T-cell (primary cell): ENCODE data around the gene GRM8. TPM values are rescaled to one million over a fixed set of nuclear protein-coding genes. Genes with fewer than 3 reads are reported as not detected.
"Not testable (repeated sequence)": the region's sequence is repeated elsewhere in the genome, so short reads cannot be mapped to it uniquely, and the experiment has no call there.

ENCODE experiments used
- ATAC-seq, 4 experiments: fragments of 200-7000 bp in 3 of 4; fragments of 150-1000 bp in 1 of 4; cut with Tn5 transposase; replicated peaks in 1 of 4; 1 replicate in 3 of 4; 2 replicates in 1 of 4; pipeline ENCODE4 v1.10.0; 2021; ENCODE audit warnings: moderate library complexity in 3 of 4, mild to moderate bottlenecking in 2 of 4, moderate number of reproducible peaks in 1 of 4
- CTCF ChIA-PET, 2 donors: fragments of 300-600 bp; sonication (Branson Sonifier 250); formaldehyde crosslinking; loops; one replicate each; lab custom pipeline; 2022; ENCODE audit warnings: antibody characterized with exemption in 2 of 2; lab: Charles Lee
- POLR2A ChIA-PET, 2 donors: fragments of 300-600 bp; sonication (Branson Sonifier 250); formaldehyde crosslinking; loops; one replicate each; lab custom pipeline; 2022; ENCODE audit warnings: antibody characterized with exemption in 2 of 2; lab: Charles Lee
- DNase-seq, 35 experiments: peaks; one replicate each; pipeline versions ENCODE4 v3.0.0 to v3.0.0-alpha.2; 2013 to 2023
- H3K27ac ChIP-seq: one replicate; pipeline ENCODE4 v1.5.1; 2013; ENCODE audit warnings: low read length
- H3K27me3 ChIP-seq, 2 experiments: replicated peaks in 1 of 2; 1 replicate in 1 of 2; 2 replicates in 1 of 2; pipeline versions ENCODE4 v1.6.1 to v1.7.0; 2013; ENCODE audit warnings: low read length in 1 of 2, mixed read lengths in 1 of 2; ENCODE audit not compliant: control insufficient read depth in 2 of 2, insufficient read depth in 2 of 2; ENCODE audit errors: extremely low read depth in 1 of 2
- H3K36me3 ChIP-seq, 2 donors: 1 replicate in 1 of 2; 2 replicates in 1 of 2; pipeline versions ENCODE4 v1.6.1 to v1.7.0; 2013; ENCODE audit warnings: low read length in 1 of 2; ENCODE audit not compliant: control insufficient read depth in 2 of 2, insufficient read depth in 1 of 2; ENCODE audit errors: extremely low read depth in 1 of 2
- H3K4me1 ChIP-seq, 2 experiments: 1 replicate in 1 of 2; 2 replicates in 1 of 2; pipeline versions ENCODE4 v1.6.1 to v1.7.0; 2013; ENCODE audit warnings: low read length in 2 of 2, mixed read lengths in 1 of 2; ENCODE audit not compliant: insufficient read depth in 2 of 2, control insufficient read depth in 1 of 2; ENCODE audit errors: extremely low read depth in 1 of 2
- H3K4me3 ChIP-seq, 2 donors: 1 replicate in 1 of 2; 2 replicates in 1 of 2; pipeline versions ENCODE4 v1.5.1 to v1.7.0; 2013; ENCODE audit warnings: mild to moderate bottlenecking in 2 of 2, low read length in 1 of 2, moderate library complexity in 1 of 2; ENCODE audit not compliant: control insufficient read depth in 1 of 2; ENCODE audit errors: extremely low read depth in 1 of 2
- H3K9me3 ChIP-seq: 2 replicates; pipeline ENCODE4 v1.7.0; 2013
- H3K27ac Mint-ChIP-seq, 2 donors: one replicate each; pipeline ENCODE4 v1.8.0; 2020 to 2021; ENCODE audit warnings: mild to moderate bottlenecking in 2 of 2, mixed read lengths in 2 of 2
- H3K27me3 Mint-ChIP-seq, 2 donors: one replicate each; pipeline ENCODE4 v1.8.0; 2021 to 2022; ENCODE audit warnings: mixed read lengths in 2 of 2
- H3K36me3 Mint-ChIP-seq: one replicate; pipeline ENCODE4 v1.8.0; 2021; ENCODE audit warnings: mixed read lengths
- H3K4me1 Mint-ChIP-seq, 3 donors: one replicate each; pipeline ENCODE4 v1.8.0; 2020 to 2022; ENCODE audit warnings: mixed read lengths in 3 of 3, mild to moderate bottlenecking in 1 of 3
- H3K4me3 Mint-ChIP-seq, 3 donors: one replicate each; pipeline ENCODE4 v1.8.0; 2020 to 2022; ENCODE audit warnings: mild to moderate bottlenecking in 3 of 3, mixed read lengths in 3 of 3, moderate library complexity in 3 of 3
- H3K9me3 Mint-ChIP-seq, 3 donors: one replicate each; pipeline ENCODE4 v1.8.0; 2020 to 2022; ENCODE audit warnings: mixed read lengths in 3 of 3
- WGBS: methylation state at CpG from one replicate; pipeline ENCODE4 v1.1.5; 2013; ENCODE audit warnings: missing lambda C conversion rate; ENCODE audit not compliant: insufficient coverage; 5-methylcytosine and 5-hydroxymethylcytosine counted together
- total RNA-seq, 35 experiments: library from RNA in 6 of 35; stranded (reverse) in 6 of 35; fragments of 120-200 nt in 1 of 35; gene quantifications; one replicate each; pipeline versions ENCODE4 v1.2.1 to v1.2.4 and lab custom pipeline; 2013 to 2026

The GRM8 gene
- total RNA-seq, 5 donors from 2014 or later (not counting 1 experiment from before 2014, with no cell fraction given) = not detected

GRCh38 chr7:126831241-126831640, 421.5 kb downstream of the GRM8 start:
- POLR2A ChIA-PET, CTCF ChIA-PET, ATAC-seq, H3K36me3 Mint-ChIP-seq, H3K4me1 ChIP-seq, H3K9me3 Mint-ChIP-seq, H3K36me3 ChIP-seq, H3K4me1 Mint-ChIP-seq, H3K9me3 ChIP-seq, H3K27ac ChIP-seq, H3K27ac Mint-ChIP-seq, H3K4me3 ChIP-seq, DNase-seq, H3K27me3 Mint-ChIP-seq, H3K4me3 Mint-ChIP-seq, H3K27me3 ChIP-seq: not testable (repeated sequence)
- 79% methylated on average over 5 of the region's 9 CpGs for WGBS

- DNase-seq (no peak), ATAC-seq (no peak)
- H3K9me3 ChIP-seq = no peaks in the 10 kb centered on the region
- Mint-ChIP-seq H3K4me1 (no peaks in the 10 kb centered on the region), H3K9me3 (peaks cover 0 to 4% (median 2%) of the 10 kb centered on the region in 3 donors), H3K4me3 (no peak overlapping the region), H3K27me3 (no peaks in the 10 kb centered on the region), H3K36me3 (no peaks in the 10 kb centered on the region), H3K27ac (no peak overlapping the region)
- CTCF ChIA-PET = no interaction called here
- H3K27me3 ChIP-seq = no peaks in the 10 kb centered on the region
- no peak overlapping the region for H3K4me3 ChIP-seq
- H3K27ac ChIP-seq = no peak overlapping the region
- no peaks in the 10 kb centered on the region for H3K36me3 ChIP-seq
- 81% methylated on average over 3 of the region's 3 CpGs for WGBS
- POLR2A ChIA-PET = no interaction called here
- H3K4me1 ChIP-seq = no peaks in the 10 kb centered on the region
Measured at GRCh38 chr7:126820925-126821324, 431.8 kb downstream of the GRM8 start.

DNA sequence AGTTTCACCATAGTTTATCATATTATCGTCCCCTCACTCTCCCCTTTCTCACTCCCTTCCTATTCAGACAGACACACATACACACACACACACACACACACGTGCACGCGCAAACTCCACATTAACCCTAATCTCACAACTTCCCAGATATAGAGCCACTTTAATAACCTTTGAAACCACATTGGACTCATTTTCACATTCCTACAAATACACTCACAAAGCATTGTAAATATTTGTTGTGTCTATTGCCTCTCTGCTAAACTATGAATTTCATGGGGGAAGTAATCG, 433.6 kb downstream of the GRM8 start:
- ATAC-seq (no peak), DNase-seq (no peak)
- Mint-ChIP-seq H3K27me3 (peaks cover 0 to under 1% of the 10 kb centered on the region in 2 donors), H3K36me3 (no peaks in the 10 kb centered on the region), H3K4me3 (no peak overlapping the region), H3K4me1 (no peaks in the 10 kb centered on the region), H3K27ac (no peak overlapping the region), H3K9me3 (peaks cover 0 to 4% (median 0%) of the 10 kb centered on the region in 3 donors)
- WGBS = 53% methylated on average over 2 of the region's 5 CpGs
- H3K36me3 ChIP-seq = no peaks in the 10 kb centered on the region
- H3K27ac ChIP-seq = no peak overlapping the region
- H3K27me3 ChIP-seq = no peaks in the 10 kb centered on the region
- POLR2A ChIA-PET = no interaction called here
- no peak overlapping the region for H3K4me3 ChIP-seq
- CTCF ChIA-PET = no interaction called here
- H3K4me1 ChIP-seq = no peaks in the 10 kb centered on the region
- H3K9me3 ChIP-seq = no peaks in the 10 kb centered on the region

DNA sequence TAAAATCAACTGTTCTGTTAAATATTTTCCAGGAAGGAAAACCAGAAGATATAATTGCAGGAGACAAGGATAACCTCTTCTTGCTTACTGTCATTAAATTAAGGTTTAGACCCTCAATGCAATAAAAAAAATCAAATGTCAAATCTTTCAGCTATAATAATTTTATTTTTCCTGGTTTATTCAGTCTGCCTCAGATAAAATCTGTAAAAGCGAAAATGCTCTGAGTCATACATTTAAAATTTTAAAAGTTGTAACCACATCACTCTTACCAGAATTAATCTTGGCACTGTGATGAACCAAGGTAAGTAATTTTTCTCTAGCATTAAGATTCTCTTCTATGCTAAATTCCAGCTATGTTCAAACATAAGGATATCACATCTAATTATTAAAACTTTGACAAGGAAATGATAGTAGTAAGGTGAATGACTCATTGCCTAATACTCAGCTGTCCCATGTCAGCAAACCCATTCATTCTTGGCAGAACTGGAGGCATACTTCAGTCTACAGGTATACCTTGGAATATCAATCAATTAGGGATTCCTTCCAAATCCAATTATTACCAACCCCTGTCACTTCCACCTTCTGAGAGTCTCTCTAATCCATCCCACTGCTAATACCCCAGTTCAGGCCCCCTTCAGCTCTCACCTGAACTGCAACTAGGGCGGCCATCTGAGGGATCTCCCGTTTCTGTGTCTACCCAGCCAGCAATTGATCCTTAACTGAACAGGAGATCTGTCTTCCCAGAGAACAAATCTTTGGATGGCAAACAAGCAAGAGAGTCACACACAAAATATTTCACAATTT, 434.1 kb downstream of the GRM8 start:
- DNase-seq (no peak), ATAC-seq (no peak)
- no peaks in the 10 kb centered on the region for H3K9me3 ChIP-seq
- WGBS = 61% methylated on average over 2 of the region's 3 CpGs
- H3K27me3 Mint-ChIP-seq = peaks cover 0 to 3% of the 10 kb centered on the region in 2 donors
- no peak overlapping the region for H3K4me3 ChIP-seq
- no peaks in the 10 kb centered on the region for H3K36me3 Mint-ChIP-seq
- no peaks in the 10 kb centered on the region for H3K4me1 Mint-ChIP-seq
- no peaks in the 10 kb centered on the region for H3K27me3 ChIP-seq
- ChIA-PET POLR2A (no interaction called here), CTCF (no interaction called here)
- no peak overlapping the region for H3K4me3 Mint-ChIP-seq
- no peak overlapping the region for H3K27ac ChIP-seq
- H3K36me3 ChIP-seq = no peaks in the 10 kb centered on the region
- H3K9me3 Mint-ChIP-seq = peaks cover 0 to 4% (median 0%) of the 10 kb centered on the region in 3 donors
- no peak overlapping the region for H3K27ac Mint-ChIP-seq
- H3K4me1 ChIP-seq = no peaks in the 10 kb centered on the region

GRCh38 chr7:126809188-126809587, 443.6 kb downstream of the GRM8 start:
- peaks cover 0 to 8% (median 6%) of the 10 kb centered on the region in 3 donors for H3K9me3 Mint-ChIP-seq
- Histone ChIP-seq H3K9me3 (no peaks in the 10 kb centered on the region), H3K27ac (no peak overlapping the region), H3K36me3 (no peaks in the 10 kb centered on the region), H3K27me3 (no peaks in the 10 kb centered on the region), H3K4me3 (no peak overlapping the region), H3K4me1 (no peaks in the 10 kb centered on the region)
- no peak overlapping the region for H3K27ac Mint-ChIP-seq
- no peak overlapping the region for H3K4me3 Mint-ChIP-seq
- DNase-seq = no peak
- H3K4me1 Mint-ChIP-seq = no peaks in the 10 kb centered on the region
- ChIA-PET CTCF (no interaction called here), POLR2A (no interaction called here)
- ATAC-seq = no peak
- H3K36me3 Mint-ChIP-seq = no peaks in the 10 kb centered on the region
- H3K27me3 Mint-ChIP-seq = peaks cover 0 to 36% of the 10 kb centered on the region in 2 donors
- no CpG with 5 or more reads among the region's 1 CpG for WGBS

- Mint-ChIP-seq H3K27me3 (peaks cover 0 to 33% of the 10 kb centered on the region in 2 donors), H3K4me1 (no peaks in the 10 kb centered on the region), H3K27ac (no peak overlapping the region), H3K4me3 (no peak overlapping the region), H3K9me3 (peaks cover 0 to 16% (median 13%) of the 10 kb centered on the region in 3 donors), H3K36me3 (no peaks in the 10 kb centered on the region)
- POLR2A ChIA-PET = no interaction called here
- no peaks in the 10 kb centered on the region for H3K4me1 ChIP-seq
- H3K27ac ChIP-seq = no peak overlapping the region
- H3K9me3 ChIP-seq = no peaks in the 10 kb centered on the region
- no peaks in the 10 kb centered on the region for H3K27me3 ChIP-seq
- WGBS = 86% methylated on average over 8 of the region's 31 CpGs
- no peak for ATAC-seq
- H3K4me3 ChIP-seq = no peak overlapping the region
- H3K36me3 ChIP-seq = no peaks in the 10 kb centered on the region
- DNase-seq = no peak
- CTCF ChIA-PET = no interaction called here
Measured at GRCh38 chr7:126806614-126807013, 446.1 kb downstream of the GRM8 start.
